ENCODE measurements around the gene ALG11. TPM values are rescaled to one million over a fixed set of nuclear protein-coding genes. Genes with fewer than 3 reads are reported as not detected.

Gene ALG11
- 5.4 and 10.1 TPM in 2 replicates for total RNA-seq

GRCh38 chr13:52011632-52012511 is at the start of gene ALG11:
Gene ALG11 (plus strand): TSS chr13:52012398. CDS start chr13:52012419, 21 bp downstream.

DNA sequence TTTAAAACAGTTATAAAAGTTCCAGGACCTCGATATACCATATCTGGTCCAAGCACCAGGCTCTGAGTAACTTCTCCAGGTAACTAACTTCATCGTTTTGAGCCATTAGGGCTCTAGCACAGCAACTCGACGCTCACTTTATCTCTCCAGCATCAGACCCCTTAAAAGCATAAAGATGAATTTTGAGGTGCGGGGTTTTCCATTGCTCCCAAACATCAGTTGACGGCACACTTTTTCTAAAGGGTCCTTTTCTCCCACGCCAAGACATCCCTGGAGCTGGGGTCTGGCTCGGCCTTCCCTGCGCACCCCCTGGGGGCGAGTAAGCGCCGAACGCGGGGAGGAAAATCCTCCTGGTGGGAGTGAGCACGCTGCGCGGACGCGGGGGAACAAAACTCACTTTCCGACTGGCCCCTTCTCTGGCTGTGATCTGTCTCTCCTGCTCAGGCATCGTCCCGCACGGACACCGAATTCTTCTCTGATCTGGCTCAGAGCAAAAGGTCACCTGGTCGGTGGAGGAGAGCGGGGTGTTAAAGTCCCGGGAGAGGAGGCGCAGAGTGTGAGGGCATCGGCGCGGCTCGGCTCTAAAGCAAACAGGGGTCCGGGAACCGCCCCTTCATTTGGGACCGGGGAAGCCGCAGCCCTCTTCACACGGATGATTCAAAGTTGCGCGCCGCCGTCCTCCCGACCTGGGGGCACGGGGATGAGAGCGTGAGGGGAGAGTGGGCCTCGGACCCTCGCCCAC is 1.1 kb upstream of the ALG11 start, which contains the start of gene ATP7B:
TSS of gene ATP7B (minus strand) at position 561 of the 742 bp plus-strand sequence. CDS start at position 448, 113 bp downstream.

GRCh38 chr13:52024481-52024880 is 12.3 kb downstream of the ALG11 start, which contains the start of gene UTP14C:
Gene UTP14C (plus strand): TSS chr13:52024691. CDS start chr13:52028805, 4,114 bp downstream.

Other genes starting within 250 kb of the ALG11 start
- 2.3 and 4.6 TPM in 2 replicates for gene DHRS12, start 208.2 kb upstream of the ALG11 start, total RNA-seq
- not detected in 2 replicates for gene TMEM272, start 167.2 kb upstream of the ALG11 start, total RNA-seq
- not detected in 2 replicates for gene CCDC70, start 150.4 kb upstream of the ALG11 start, total RNA-seq
- 4.5 and 5.3 TPM in 2 replicates for gene ATP7B, start 948 bp upstream of the ALG11 start, total RNA-seq
- gene UTP14C, start 12.3 kb downstream of the ALG11 start, total RNA-seq = 6.1 and 7.1 TPM in 2 replicates
- gene NEK5, start 116.7 kb downstream of the ALG11 start, total RNA-seq = 0.07 and 0.14 TPM in 2 replicates
- gene NEK3, start 147.2 kb downstream of the ALG11 start, total RNA-seq = 8.4 and 9.4 TPM in 2 replicates